CD8-positive, alpha-beta memory T cell (primary cell): ENCODE measurements around the gene JAGN1. TPM values are rescaled to one million over a fixed set of nuclear protein-coding genes. Genes with fewer than 3 reads are reported as not detected.
"Not testable (repeated sequence)": the region's sequence is repeated elsewhere in the genome, so short reads cannot be mapped to it uniquely, and the experiment has no call there.

Source experiments
- CTCF ChIA-PET: fragments of 350-600 bp; sonication (Branson Sonifier 250); formaldehyde crosslinking; loops from one replicate; lab custom pipeline; 2021; ENCODE audit warnings: antibody characterized with exemption; lab: Charles Lee
- POLR2A ChIA-PET: fragments of 350-600 bp; sonication (Branson Sonifier 250); formaldehyde crosslinking; loops from one replicate; lab custom pipeline; 2021; ENCODE audit warnings: antibody characterized with exemption; lab: Charles Lee
- DNase-seq, 5 donors: peaks; one replicate each; pipeline versions ENCODE4 v3.0.0 to v3.0.0-alpha.2; 2020 to 2022; ENCODE audit warnings: mixed read lengths in 1 of 5
- H3K27ac ChIP-seq: one replicate; pipeline ENCODE4 v1.7.0; 2013; ENCODE audit warnings: low read depth, mild to moderate bottlenecking, low read length, moderate library complexity
- H3K27me3 ChIP-seq: 2 replicates; pipeline ENCODE4 v1.7.0; 2013; ENCODE audit warnings: low read length, mild to moderate bottlenecking; ENCODE audit not compliant: insufficient read depth, poor library complexity, severe bottlenecking
- H3K36me3 ChIP-seq: 2 replicates; pipeline ENCODE4 v1.7.0; 2013; ENCODE audit warnings: mild to moderate bottlenecking, low read length, moderate library complexity; ENCODE audit not compliant: insufficient read depth
- H3K4me1 ChIP-seq: 2 replicates; pipeline ENCODE4 v1.7.0; 2013; ENCODE audit warnings: mild to moderate bottlenecking, low read length, moderate library complexity; ENCODE audit not compliant: insufficient read depth
- H3K4me3 ChIP-seq: 2 replicates; pipeline ENCODE4 v1.7.0; 2013; ENCODE audit warnings: mild to moderate bottlenecking, low read length
- H3K9me3 ChIP-seq: 2 replicates; pipeline ENCODE4 v1.7.0; 2013; ENCODE audit warnings: mild to moderate bottlenecking, low read length
- H3K27ac Mint-ChIP-seq, 8 donors: one replicate each; pipeline ENCODE4 v1.8.0; 2020 to 2021; ENCODE audit warnings: mixed read lengths in 8 of 8, mild to moderate bottlenecking in 6 of 8, inconsistent platforms in 3 of 8, moderate library complexity in 3 of 8
- H3K27me3 Mint-ChIP-seq, 2 donors: one replicate each; pipeline ENCODE4 v1.8.0; 2020 to 2021; ENCODE audit warnings: mixed read lengths in 2 of 2, mild to moderate bottlenecking in 1 of 2, moderate library complexity in 1 of 2
- H3K36me3 Mint-ChIP-seq, 3 donors: one replicate each; pipeline ENCODE4 v1.8.0; 2020 to 2021; ENCODE audit warnings: mixed read lengths in 3 of 3, inconsistent platforms in 1 of 3, mild to moderate bottlenecking in 1 of 3
- H3K4me1 Mint-ChIP-seq, 3 donors: one replicate each; pipeline ENCODE4 v1.8.0; 2020 to 2021; ENCODE audit warnings: mixed read lengths in 3 of 3, inconsistent platforms in 1 of 3, mild to moderate bottlenecking in 1 of 3
- H3K4me3 Mint-ChIP-seq, 7 donors: one replicate each; pipeline ENCODE4 v1.8.0; 2020 to 2021; ENCODE audit warnings: mixed read lengths in 7 of 7, mild to moderate bottlenecking in 6 of 7, moderate library complexity in 4 of 7, inconsistent platforms in 2 of 7
- H3K9me3 Mint-ChIP-seq, 5 donors: one replicate each; pipeline ENCODE4 v1.8.0; 2020 to 2022; ENCODE audit warnings: mixed read lengths in 5 of 5, mild to moderate bottlenecking in 3 of 5, moderate library complexity in 2 of 5, inconsistent platforms in 1 of 5
- polyA plus RNA-seq: library from polyadenylated mRNA; unstranded; fragments of 300-500 nt; fragmentation: Illumina TruSeq; gene quantifications from one replicate; pipeline ENCODE4 v1.2.3, GENCODE V29; 2021
- total RNA-seq, 2 experiments: library from RNA; stranded (reverse); gene quantifications; one replicate each; pipeline ENCODE4 v1.2.3, GENCODE V29; 2021

Gene JAGN1
- total and polyA plus RNA-seq, 3 experiments from 2014 or later: 44.4 to 59.0 (median 55.5) TPM

- Mint-ChIP-seq H3K4me3 (peak overlapping the region in 3 of 7 donors; percentile 7 to 15 (median 13)), H3K9me3 (no peaks in the 10 kb centered on the region), H3K27me3 (no peaks in the 10 kb centered on the region), H3K36me3 (peaks cover 6 to 36% (median 18%) of the 10 kb centered on the region in 3 donors), H3K4me1 (peaks cover 32 to 61% (median 53%) of the 10 kb centered on the region in 3 donors), H3K27ac (peak overlapping the region in 7 of 8 donors; percentile 8 to 92 (median 67))
- Histone ChIP-seq H3K27ac (no peak overlapping the region), H3K9me3 (no peaks in the 10 kb centered on the region), H3K4me1 (peaks cover 13% of the 10 kb centered on the region), H3K27me3 (no peaks in the 10 kb centered on the region), H3K4me3 (no peak overlapping the region), H3K36me3 (peaks cover 7% of the 10 kb centered on the region)
- CTCF ChIA-PET: interaction anchor here (1.1 kb wide), 1 partner anchor 45 kb away, joined by 3 read pairs; no protein-coding TSS in a partner anchor
- DNase-seq: no peak
- POLR2A ChIA-PET: interaction anchor here (0.6 kb wide), 1 partner anchor 235 kb away, joined by 4 read pairs; no protein-coding TSS in a partner anchor
These were observed 3.3 kb downstream of the JAGN1 start for GRCh38 chr3:9893739-9894138.

GRCh38 chr3:9895715-9896114 is 5.3 kb downstream of the JAGN1 start:
- POLR2A ChIA-PET, H3K27ac ChIP-seq: not testable (repeated sequence)

GRCh38 chr3:9896755-9897407 is 6.5 kb downstream of the JAGN1 start:
- H3K4me3 ChIP-seq, H3K36me3 ChIP-seq, H3K4me1 ChIP-seq, H3K9me3 ChIP-seq, DNase-seq, H3K9me3 Mint-ChIP-seq, CTCF ChIA-PET, H3K27me3 Mint-ChIP-seq, H3K4me3 Mint-ChIP-seq, H3K27ac ChIP-seq, H3K27me3 ChIP-seq, POLR2A ChIA-PET: not testable (repeated sequence)
- Mint-ChIP-seq H3K36me3 (peaks cover 6 to 28% (median 18%) of the 10 kb centered on the region in 3 donors), H3K27ac (peak overlapping the region; percentile 1 to 85 (median 62)), H3K4me1 (peaks cover 26 to 51% (median 51%) of the 10 kb centered on the region in 3 donors)

More at GRCh38 chr3:9895715-9896114, 5.3 kb downstream of the JAGN1 start:
- Mint-ChIP-seq H3K4me1 (peaks cover 29 to 54% (median 53%) of the 10 kb centered on the region in 3 donors), H3K36me3 (peaks cover 6 to 32% (median 18%) of the 10 kb centered on the region in 3 donors), H3K27ac (peak overlapping the region; percentile 1 to 83 (median 32))
- DNase-seq, H3K27me3 ChIP-seq, H3K9me3 Mint-ChIP-seq, H3K4me3 Mint-ChIP-seq, CTCF ChIA-PET, H3K27me3 Mint-ChIP-seq, H3K36me3 ChIP-seq, H3K9me3 ChIP-seq, H3K4me3 ChIP-seq, H3K4me1 ChIP-seq: not testable (repeated sequence)

GRCh38 chr3:9897408-9898372 is 7.3 kb downstream of the JAGN1 start:
- peaks cover 3 to 22% (median 14%) of the 10 kb centered on the region in 3 donors for H3K36me3 Mint-ChIP-seq
- CTCF ChIA-PET: no interaction called here

GRCh38 chr3:9898467-9899241 is 8.2 kb downstream of the JAGN1 start:
- Mint-ChIP-seq H3K4me3 (peak overlapping the region in 1 of 7 donors; percentile 29), H3K36me3 (peaks cover 3 to 13% (median 7%) of the 10 kb centered on the region in 3 donors), H3K4me1 (peaks cover 28 to 54% (median 52%) of the 10 kb centered on the region in 3 donors), H3K27me3 (no peaks in the 10 kb centered on the region), H3K9me3 (no peaks in the 10 kb centered on the region), H3K27ac (peak overlapping the region; percentile 40 to 86 (median 80))
- DNase-seq: no peak
- H3K27me3 ChIP-seq: no peaks in the 10 kb centered on the region
- H3K9me3 ChIP-seq: no peaks in the 10 kb centered on the region
- no peak overlapping the region for H3K27ac ChIP-seq
- ChIA-PET CTCF (no interaction called here), POLR2A (no interaction called here)
- H3K4me1 ChIP-seq: peaks cover 19% of the 10 kb centered on the region
- no peaks in the 10 kb centered on the region for H3K36me3 ChIP-seq
- no peak overlapping the region for H3K4me3 ChIP-seq

More at GRCh38 chr3:9897408-9898372, 7.3 kb downstream of the JAGN1 start:
- Histone ChIP-seq H3K27me3 (no peaks in the 10 kb centered on the region), H3K27ac (no peak overlapping the region), H3K9me3 (no peaks in the 10 kb centered on the region), H3K4me1 (peaks cover 12% of the 10 kb centered on the region), H3K36me3 (peaks cover 7% of the 10 kb centered on the region), H3K4me3 (no peak overlapping the region)
- Mint-ChIP-seq H3K27ac (peak overlapping the region; percentile 8 to 86 (median 78)), H3K4me3 (peak overlapping the region in 1 of 7 donors; percentile 29), H3K4me1 (peaks cover 26 to 53% (median 53%) of the 10 kb centered on the region in 3 donors), H3K27me3 (no peaks in the 10 kb centered on the region), H3K9me3 (no peaks in the 10 kb centered on the region)
- POLR2A ChIA-PET: no interaction called here
- no peak for DNase-seq

- H3K27me3 ChIP-seq: no peaks in the 10 kb centered on the region
- Mint-ChIP-seq H3K4me1 (peaks cover 24 to 50% (median 48%) of the 10 kb centered on the region in 3 donors), H3K36me3 (peaks cover 3 to 6% (median 6%) of the 10 kb centered on the region in 3 donors), H3K4me3 (no peak overlapping the region), H3K27me3 (no peaks in the 10 kb centered on the region), H3K9me3 (no peaks in the 10 kb centered on the region), H3K27ac (peak overlapping the region in 2 of 8 donors; percentile 29 to 58)
- H3K36me3 ChIP-seq: no peaks in the 10 kb centered on the region
- no peak for DNase-seq
- H3K4me3 ChIP-seq: no peak overlapping the region
- H3K9me3 ChIP-seq: no peaks in the 10 kb centered on the region
- ChIA-PET POLR2A (interaction anchor here (0.7 kb wide), 1 partner anchor 169 kb away, joined by 4 read pairs; no protein-coding TSS in a partner anchor), CTCF (no interaction called here)
- no peak overlapping the region for H3K27ac ChIP-seq
- peaks cover 19% of the 10 kb centered on the region for H3K4me1 ChIP-seq
These were observed 8.9 kb downstream of the JAGN1 start for GRCh38 chr3:9899289-9899791.

GRCh38 chr3:9900965-9901415 is 10.6 kb downstream of the JAGN1 start:
- not testable (repeated sequence) for H3K27ac ChIP-seq, H3K36me3 Mint-ChIP-seq, H3K9me3 ChIP-seq, H3K36me3 ChIP-seq, H3K9me3 Mint-ChIP-seq, H3K4me3 ChIP-seq, H3K27me3 ChIP-seq, H3K27me3 Mint-ChIP-seq, DNase-seq
- POLR2A ChIA-PET: interaction anchor here (1.5 kb wide), 1 partner anchor 10 kb away, joined by 6 read pairs; no protein-coding TSS in a partner anchor
- CTCF ChIA-PET: interaction anchor here (1.2 to 2.1 kb wide), 2 partner anchors 10 to 32 kb away, joined by 3 to 5 read pairs; no protein-coding TSS in a partner anchor
- peak overlapping the region in 6 of 8 donors; percentile 38 to 89 (median 81) for H3K27ac Mint-ChIP-seq
- peaks cover 18 to 38% (median 36%) of the 10 kb centered on the region in 3 donors for H3K4me1 Mint-ChIP-seq
- H3K4me1 ChIP-seq: peaks cover 19% of the 10 kb centered on the region
- peak overlapping the region in 1 of 7 donors; percentile 45 for H3K4me3 Mint-ChIP-seq
